ELF-1 (cell line): ENCODE measurements around the gene METTL22.

ENCODE experiments used
- DNase-seq: peaks from one replicate; pipeline ENCODE4 v3.0.0-alpha.2; 2016; ENCODE audit warnings: low read depth, low spot score

The METTL22 gene

GRCh38 chr16:8691728-8692127, 70.2 kb downstream of the METTL22 start:
- no peak for DNase-seq

DNA sequence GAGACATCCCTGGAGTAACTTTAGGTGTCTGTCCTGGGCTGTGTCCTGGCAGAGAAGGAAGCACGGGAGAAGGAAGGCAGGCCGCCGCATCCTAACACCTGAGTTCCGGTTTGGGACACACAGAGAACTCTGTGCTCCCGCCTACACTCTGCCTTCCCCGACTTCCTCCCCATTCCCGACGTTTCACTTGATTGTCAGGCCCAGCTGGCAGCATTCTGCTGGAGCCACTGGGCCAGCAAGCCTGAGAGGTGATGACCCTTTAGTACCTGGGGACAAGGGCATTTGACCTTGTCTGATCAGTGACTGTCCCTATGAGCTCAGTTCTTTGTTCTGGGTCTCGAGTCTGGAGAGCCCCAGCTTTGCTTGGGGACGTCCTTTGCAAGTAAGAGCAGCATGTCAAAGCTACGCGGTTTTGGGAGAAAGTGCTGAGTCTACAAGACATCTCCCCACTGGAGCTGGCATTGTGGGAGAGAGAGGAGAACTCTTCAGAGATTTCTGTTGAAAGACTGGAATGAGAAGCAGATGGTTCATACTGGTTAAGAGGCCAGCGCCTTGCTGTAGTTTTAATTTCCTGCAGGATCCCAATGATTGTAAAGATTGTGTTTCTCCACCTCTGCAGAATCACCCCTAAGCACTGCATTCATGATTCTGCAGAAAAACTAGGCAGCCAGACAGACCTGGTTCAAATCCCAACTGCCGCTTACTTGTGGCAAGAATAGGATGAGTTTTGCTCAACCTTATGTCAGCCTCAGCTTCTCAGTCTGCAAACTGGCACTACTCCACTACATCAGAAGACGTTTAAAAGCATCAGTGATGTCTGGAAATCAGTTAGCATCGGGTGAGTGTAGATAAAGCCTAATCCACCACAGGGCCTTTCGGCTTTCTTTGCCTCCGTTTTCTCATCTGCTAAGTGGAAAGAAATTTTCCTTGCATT, 73.6 kb downstream of the METTL22 start:
- DNase-seq = no peak

- DNase-seq = no peak
These were observed 75.4 kb downstream of the METTL22 start for GRCh38 chr16:8696880-8697279.

- DNase-seq = no peak
These were observed 76.5 kb downstream of the METTL22 start for GRCh38 chr16:8697965-8698364.
